H1 (cell line): ENCODE data around the gene TCEAL7. TPM values are rescaled to one million over a fixed set of nuclear protein-coding genes. Genes with fewer than 3 reads are reported as not detected.

Source experiments
- ASH2L ChIP-seq: fragments of 200-600, 300-600 bp; sonication (generic); IDR thresholded peaks from one replicate; pipeline ENCODE4 v1.7.1; 2017; ENCODE audit warnings: low read length
- BACH1 ChIP-seq: IDR thresholded peaks from 2 replicates; pipeline ENCODE4 v1.6.1; 2012; ENCODE audit warnings: low read length, improper control_type of control experiment
- CEBPB ChIP-seq: IDR thresholded peaks from 2 replicates; pipeline ENCODE4 v1.6.1; 2012; ENCODE audit warnings: low read depth, low read length
- CREB1 ChIP-seq: IDR thresholded peaks from 2 replicates; pipeline ENCODE4 v1.6.1; 2012; ENCODE audit warnings: inconsistent platforms
- KDM1A ChIP-seq: fragments of 200-600, 300-600 bp; sonication (generic); IDR thresholded peaks from 2 replicates; pipeline ENCODE4 v1.7.1; 2016; ENCODE audit warnings: mild to moderate bottlenecking, low read length, borderline replicate concordance
- PHF8 ChIP-seq: fragments of 200-600 bp; sonication (generic); conservative IDR thresholded peaks from 2 replicates; pipeline ENCODE4 v1.7.1; 2012; ENCODE audit warnings: low read depth, mild to moderate bottlenecking, inconsistent platforms, low read length, moderate library complexity
- POLR2A ChIP-seq, 2 experiments: IDR thresholded peaks; 1 replicate in 1 of 2; 2 replicates in 1 of 2; pipeline ENCODE4 v1.6.1; 2011; ENCODE audit warnings: low read depth in 2 of 2, low read length in 2 of 2, mild to moderate bottlenecking in 2 of 2; ENCODE audit errors: control extremely low read depth in 1 of 2
- POLR2AphosphoS5 ChIP-seq: IDR thresholded peaks from 2 replicates; pipeline ENCODE4 v1.6.1; 2011; ENCODE audit warnings: low read depth, low read length
- RAD21 ChIP-seq, 2 experiments: IDR thresholded peaks in 1 of 2; conservative IDR thresholded peaks in 1 of 2; 2 replicates each; pipeline ENCODE4 v1.6.1; 2011; ENCODE audit warnings: low read depth in 2 of 2, low read length in 2 of 2, improper control_type of control experiment in 1 of 2, inconsistent platforms in 1 of 2, mild to moderate bottlenecking in 1 of 2, moderate library complexity in 1 of 2
- RBBP5 ChIP-seq: IDR thresholded peaks from 2 replicates; pipeline ENCODE4 v1.7.1; 2012; ENCODE audit warnings: low read depth, mild to moderate bottlenecking, inconsistent platforms, low read length, moderate library complexity, borderline replicate concordance
- RXRA ChIP-seq: IDR thresholded peaks from 2 replicates; pipeline ENCODE4 v1.6.1; 2011; ENCODE audit warnings: low read depth, mild to moderate bottlenecking, low read length, moderate library complexity; ENCODE audit not compliant: insufficient read depth
- SIN3A ChIP-seq, 2 experiments: IDR thresholded peaks in 1 of 2; conservative IDR thresholded peaks in 1 of 2; 2 replicates each; pipeline ENCODE4 v1.6.1; 2011 to 2012; ENCODE audit warnings: low read length in 2 of 2, improper control_type of control experiment in 1 of 2, low read depth in 1 of 2, mild to moderate bottlenecking in 1 of 2
- SP1 ChIP-seq: IDR thresholded peaks from 2 replicates; pipeline ENCODE4 v1.6.1; 2011; ENCODE audit warnings: low read depth, low read length
- SP2 ChIP-seq: IDR thresholded peaks from 2 replicates; pipeline ENCODE4 v1.6.1; 2012; ENCODE audit warnings: mild to moderate bottlenecking, low read length, inconsistent platforms
- TEAD4 ChIP-seq: IDR thresholded peaks from 2 replicates; pipeline ENCODE4 v1.6.1; 2012; ENCODE audit warnings: low read depth, low read length, inconsistent platforms, mixed read lengths
- YY1 ChIP-seq: IDR thresholded peaks from 2 replicates; pipeline ENCODE4 v1.6.1; 2011; ENCODE audit warnings: low read depth, mild to moderate bottlenecking, low read length
- polyA plus RNA-seq, 7 experiments: library from polyadenylated mRNA; depleted of rRNA in 3 of 7; stranded (reverse) in 5 of 7; unstranded in 2 of 7; fragments of >200 nt in 5 of 7; fragments of 200-250 nt in 2 of 7; gene quantifications; 1 replicate in 5 of 7; 2 replicates in 1 of 7; 4 replicates in 1 of 7; pipeline versions ENCODE4 v1.2.1 to v1.2.3, GENCODE V29; 2011 to 2013; ENCODE audit warnings: missing spikeins in 2 of 7, mixed read lengths in 2 of 7
- total RNA-seq: library from RNA; stranded (reverse); fragmentation: NEBNext Ultra II Directional; extraction: Animal tissue kit (Norgen Biotek cat#: 25700); gene quantifications from 2 replicates; pipeline ENCODE4 v1.2.1, GENCODE V29; 2021
- TF ChIP-seq, protein P1 (sequence below): IDR thresholded peaks from 2 replicates; pipeline ENCODE4 v1.6.1; 2012; ENCODE audit warnings: low read length, inconsistent platforms
- TF ChIP-seq, protein P2 (sequence below): IDR thresholded peaks from 2 replicates; pipeline ENCODE4 v1.6.1; 2012; ENCODE audit warnings: inconsistent platforms

TCEAL7 gene
- total and polyA plus RNA-seq, 2 of the 8 experiments (the other 6 are each of a cell fraction or from before 2014, with no cell fraction given), result 7.9 to 11.6 TPM

DNA sequence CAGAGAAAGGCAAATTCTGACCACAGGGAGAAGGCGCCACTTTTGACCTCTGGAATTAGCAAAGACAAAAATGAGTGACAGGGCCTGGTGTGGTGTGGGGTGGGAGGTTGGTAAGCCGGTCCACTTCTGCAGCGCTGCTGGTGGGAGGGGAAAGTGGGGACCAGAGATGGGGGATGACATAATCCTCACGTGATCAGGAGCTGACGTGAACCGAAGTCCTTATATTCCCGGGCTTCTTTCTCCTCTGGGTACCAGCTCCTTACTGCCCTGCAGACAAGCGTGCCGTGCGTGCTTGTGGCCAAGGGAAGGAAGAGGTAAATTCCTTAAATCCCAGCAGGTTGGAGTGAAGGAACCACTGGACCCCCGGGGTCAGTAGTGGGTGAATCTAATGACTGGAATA is at the start of gene TCEAL7 (continued):
- TF ChIP-seq TEAD4 (no peak), RXRA (no peak), BACH1 (no peak), SP2 (no peak), PHF8 (no peak), SIN3A (conservative IDR thresholded peaks at IDR 0.05 in 1 of 2, IDR thresholded peaks at IDR 0.05 in 1 of 2; ENCODE audit: low read depth in 1 of 2, low read length in 2 of 2) (no peak), YY1 (no peak), POLR2AphosphoS5 (no peak), CREB1 (no peak), RAD21 (IDR thresholded peaks at IDR 0.05 in 1 of 2, conservative IDR thresholded peaks at IDR 0.05 in 1 of 2; ENCODE audit: low read depth in 2 of 2, low read length in 2 of 2) (no peak), SP1 (no peak), RBBP5 (no peak), KDM1A (no peak), POLR2A (IDR thresholded peaks at IDR 0.05; ENCODE audit: control extremely low read depth in 1 of 2, low read depth in 2 of 2, low read length in 2 of 2) (0 out of 3 replicates have a peak, but pooled peaks of 1 of the 2 experiments have one; percentile 23), CEBPB (no peak), ASH2L (no peak)
- TF ChIP-seq, protein P1, sequence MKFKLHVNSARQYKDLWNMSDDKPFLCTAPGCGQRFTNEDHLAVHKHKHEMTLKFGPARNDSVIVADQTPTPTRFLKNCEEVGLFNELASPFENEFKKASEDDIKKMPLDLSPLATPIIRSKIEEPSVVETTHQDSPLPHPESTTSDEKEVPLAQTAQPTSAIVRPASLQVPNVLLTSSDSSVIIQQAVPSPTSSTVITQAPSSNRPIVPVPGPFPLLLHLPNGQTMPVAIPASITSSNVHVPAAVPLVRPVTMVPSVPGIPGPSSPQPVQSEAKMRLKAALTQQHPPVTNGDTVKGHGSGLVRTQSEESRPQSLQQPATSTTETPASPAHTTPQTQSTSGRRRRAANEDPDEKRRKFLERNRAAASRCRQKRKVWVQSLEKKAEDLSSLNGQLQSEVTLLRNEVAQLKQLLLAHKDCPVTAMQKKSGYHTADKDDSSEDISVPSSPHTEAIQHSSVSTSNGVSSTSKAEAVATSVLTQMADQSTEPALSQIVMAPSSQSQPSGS, result 0 out of 2 replicates have a peak, but pooled peaks have one; percentile 34
- TF ChIP-seq, protein P2, sequence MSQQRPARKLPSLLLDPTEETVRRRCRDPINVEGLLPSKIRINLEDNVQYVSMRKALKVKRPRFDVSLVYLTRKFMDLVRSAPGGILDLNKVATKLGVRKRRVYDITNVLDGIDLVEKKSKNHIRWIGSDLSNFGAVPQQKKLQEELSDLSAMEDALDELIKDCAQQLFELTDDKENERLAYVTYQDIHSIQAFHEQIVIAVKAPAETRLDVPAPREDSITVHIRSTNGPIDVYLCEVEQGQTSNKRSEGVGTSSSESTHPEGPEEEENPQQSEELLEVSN, result no peak
